ENCODE measurements around the gene THBS2.
"Not testable (repeated sequence)": the region's sequence is repeated elsewhere in the genome, so short reads cannot be mapped to it uniquely, and the experiment has no call there.

Gene THBS2

GRCh38 chr6:169271158-169271876, 17.7 kb upstream of the THBS2 start:
- DNase-seq = no peak

- not testable (repeated sequence) for DNase-seq
Measured at GRCh38 chr6:169270077-169270380, 16.4 kb upstream of the THBS2 start.

DNA sequence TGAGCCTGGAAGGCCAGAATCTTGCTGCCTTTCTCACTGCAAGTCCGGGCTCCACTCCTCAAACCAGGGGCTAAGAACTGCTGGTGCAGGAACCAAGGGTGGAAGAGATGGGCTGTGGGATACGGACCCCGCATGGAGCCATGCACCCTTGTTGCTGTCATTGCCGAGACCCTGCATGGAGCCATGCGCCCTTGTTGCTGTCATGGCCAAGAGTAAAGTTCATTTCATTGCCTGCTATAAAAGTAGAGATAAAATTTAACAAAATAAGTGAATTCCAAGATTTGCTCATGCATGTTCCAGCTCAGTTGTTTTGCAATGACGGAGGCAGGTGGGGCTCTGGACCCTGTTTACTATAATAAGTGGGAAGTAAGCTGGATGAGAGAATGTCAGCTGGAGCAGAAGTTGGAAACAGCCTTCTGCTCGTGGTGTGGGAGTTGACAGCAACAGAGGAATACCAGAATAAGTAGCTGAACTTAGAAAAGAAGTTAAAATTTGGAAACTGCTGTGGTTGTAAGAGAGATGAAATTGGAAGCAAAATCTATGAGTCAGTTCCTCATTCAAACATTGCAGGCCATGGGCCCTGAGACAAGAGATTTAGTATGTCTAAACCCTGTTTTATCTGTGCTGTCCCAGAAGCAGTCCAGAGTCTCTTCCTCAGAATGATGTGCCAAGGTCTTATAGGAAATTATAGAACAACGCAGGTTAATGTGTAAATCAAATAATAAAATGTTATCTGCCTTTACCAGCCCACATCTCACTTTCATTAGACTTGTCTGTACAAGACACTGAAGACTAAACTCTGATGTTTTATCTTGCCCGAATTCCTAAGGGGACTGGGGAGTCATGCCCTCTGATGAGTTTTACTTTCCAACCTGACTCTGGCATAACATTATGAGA, 15.8 kb upstream of the THBS2 start:
- no peak for DNase-seq

DNA sequence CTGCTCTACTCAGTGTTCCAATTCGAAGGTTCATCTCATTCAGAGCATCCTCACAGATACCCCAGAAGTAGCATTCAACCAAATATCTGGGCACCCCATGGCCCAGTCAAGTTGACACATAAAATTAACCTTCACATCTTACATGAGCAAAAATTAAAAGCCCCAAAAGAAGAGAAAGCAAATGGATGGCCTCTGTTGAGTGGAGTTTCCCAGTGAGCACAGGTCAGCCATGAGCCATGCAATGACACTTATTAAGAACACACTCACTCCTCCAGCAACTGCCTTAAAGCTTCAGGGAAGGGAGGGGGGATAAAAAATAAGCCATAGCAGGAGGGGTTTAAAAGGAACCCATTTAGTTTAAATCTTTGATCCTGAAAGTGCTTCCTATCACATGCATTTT, 14.6 kb upstream of the THBS2 start:
- no peak for DNase-seq

GRCh38 chr6:169266746-169267591, 13.3 kb upstream of the THBS2 start:
- no peak for DNase-seq

- no peak for DNase-seq
Measured at GRCh38 chr6:169266261-169266660, 12.6 kb upstream of the THBS2 start.

- no peak for DNase-seq
Measured at GRCh38 chr6:169265486-169266131, 12.0 kb upstream of the THBS2 start.

DNA sequence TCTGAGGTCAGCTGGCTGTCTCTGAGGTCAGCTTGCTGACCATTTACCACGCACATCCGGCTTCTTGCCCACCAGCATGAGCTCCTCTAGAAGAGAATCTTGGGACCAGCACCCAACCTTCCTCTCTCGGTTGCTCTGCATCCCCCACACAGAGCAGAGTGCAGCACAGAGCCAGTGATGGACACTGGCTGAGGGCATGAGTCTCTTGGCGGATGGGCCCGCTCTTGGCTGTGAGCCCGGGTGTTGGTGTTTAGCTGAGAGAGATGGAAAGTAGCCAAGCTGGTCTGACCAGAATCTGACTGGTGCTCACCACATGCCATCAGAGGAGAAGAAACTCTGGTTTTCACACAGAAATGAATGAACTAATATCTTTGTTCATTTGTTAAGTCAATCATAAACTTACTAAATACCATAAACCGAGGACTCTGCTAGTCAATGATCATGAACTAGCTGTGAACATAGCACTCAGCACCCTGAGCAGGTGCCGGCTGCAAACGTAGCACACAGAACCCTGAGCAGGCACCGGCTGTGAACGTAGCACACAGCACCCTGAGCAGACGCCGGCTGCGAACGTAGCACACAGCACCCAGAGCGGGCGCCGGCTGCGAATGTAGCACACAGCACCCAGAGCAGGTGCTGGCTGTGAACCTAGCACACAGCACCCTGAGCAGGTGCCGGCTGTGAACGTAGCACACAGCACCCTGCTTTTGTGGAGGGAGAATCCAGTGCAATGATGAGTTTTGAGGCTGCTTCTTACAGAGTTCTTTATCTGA, 10.4 kb upstream of the THBS2 start:
- no peak for DNase-seq

GRCh38 chr6:169263374-169263773, 9.7 kb upstream of the THBS2 start:
- no peak for DNase-seq

- DNase-seq = not testable (repeated sequence)
Measured at GRCh38 chr6:169262602-169263001, 9.0 kb upstream of the THBS2 start.

DNA sequence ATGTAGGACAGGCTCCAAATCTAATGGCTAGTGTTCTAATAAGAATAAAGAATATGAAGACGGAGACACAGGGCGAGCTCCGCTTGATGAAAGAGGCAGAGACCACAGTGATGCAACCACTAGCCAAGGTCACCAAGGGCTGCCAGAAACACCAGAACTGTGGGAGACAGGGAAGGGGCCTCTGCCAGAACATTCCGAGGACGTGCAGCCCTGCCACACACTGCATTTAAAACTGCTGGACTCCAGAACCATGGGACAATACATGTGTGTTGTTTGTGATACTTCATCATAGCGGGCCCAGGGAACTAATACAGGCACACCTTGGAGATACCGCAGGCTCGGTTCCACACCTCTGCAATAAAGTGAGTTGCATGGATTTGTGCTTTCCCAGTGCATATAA, 2.9 kb upstream of the THBS2 start:
- DNase-seq = no peak

GRCh38 chr6:169256061-169256460, 2.4 kb upstream of the THBS2 start:
- no peak for DNase-seq

DNA sequence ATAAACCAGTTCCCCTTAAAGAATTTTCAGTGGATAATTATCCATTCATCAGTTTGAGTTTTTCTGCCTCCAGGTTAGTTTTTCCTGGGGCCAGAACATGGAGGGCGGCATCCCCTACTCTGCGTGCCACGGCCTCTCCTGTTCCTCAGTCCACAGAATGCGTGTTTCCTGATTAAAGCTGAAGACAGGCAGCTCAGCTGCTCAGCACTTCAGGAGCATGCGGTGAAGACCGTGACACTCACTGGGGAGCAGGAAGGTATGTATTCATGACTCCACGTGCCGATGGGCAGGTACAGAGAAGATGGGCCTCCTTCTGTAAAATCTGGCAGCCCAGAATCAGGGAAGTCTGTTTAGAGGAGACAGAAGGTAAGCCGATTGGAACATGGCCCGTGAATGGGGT, 2.0 kb upstream of the THBS2 start:
- DNase-seq = no peak

DNA sequence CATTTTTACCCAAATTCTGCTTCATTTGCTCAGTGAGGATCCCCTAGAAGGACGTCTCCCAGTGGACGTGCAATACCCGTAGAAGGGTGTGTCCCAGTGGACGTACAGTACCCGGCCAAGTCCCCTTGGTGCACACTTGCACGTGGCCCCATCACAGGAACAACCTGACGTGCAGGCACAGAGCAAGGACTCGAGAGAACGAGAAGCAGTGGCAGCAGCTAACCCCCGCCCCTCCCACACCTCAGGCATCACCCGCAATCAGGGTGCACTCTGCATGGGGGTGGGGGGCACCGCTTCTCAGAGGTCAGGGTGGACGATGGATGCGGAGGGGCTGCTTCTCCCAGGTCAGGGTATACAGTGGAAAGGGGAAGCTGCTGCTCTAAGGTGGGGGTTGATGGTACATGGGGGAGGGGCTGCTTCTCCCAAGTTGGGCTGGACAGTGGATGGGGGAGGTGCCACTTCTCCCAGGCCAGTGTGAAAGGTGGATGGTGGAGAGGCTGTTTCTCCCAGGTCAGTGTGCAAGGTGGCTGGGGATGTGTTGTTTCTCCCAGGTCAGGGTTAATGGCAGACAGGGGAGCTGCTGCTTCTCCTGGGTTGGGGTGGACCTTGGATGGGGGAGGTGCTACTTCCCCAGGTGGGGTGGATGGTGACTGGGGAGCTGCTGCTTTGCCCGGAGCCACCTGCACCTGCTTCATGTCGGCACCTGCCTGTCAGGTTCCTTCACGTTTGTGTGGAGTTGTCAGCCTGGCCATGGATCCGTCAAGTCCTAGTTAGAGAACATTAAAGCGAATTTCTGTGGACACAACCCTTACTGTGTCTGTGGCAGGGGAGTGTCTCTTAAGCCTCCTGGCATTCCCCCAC, 1.0 kb upstream of the THBS2 start:
- no peak for DNase-seq

GRCh38 chr6:169252505-169253189, 999 bp downstream of the THBS2 start:
- DNase-seq = no peak

DNA sequence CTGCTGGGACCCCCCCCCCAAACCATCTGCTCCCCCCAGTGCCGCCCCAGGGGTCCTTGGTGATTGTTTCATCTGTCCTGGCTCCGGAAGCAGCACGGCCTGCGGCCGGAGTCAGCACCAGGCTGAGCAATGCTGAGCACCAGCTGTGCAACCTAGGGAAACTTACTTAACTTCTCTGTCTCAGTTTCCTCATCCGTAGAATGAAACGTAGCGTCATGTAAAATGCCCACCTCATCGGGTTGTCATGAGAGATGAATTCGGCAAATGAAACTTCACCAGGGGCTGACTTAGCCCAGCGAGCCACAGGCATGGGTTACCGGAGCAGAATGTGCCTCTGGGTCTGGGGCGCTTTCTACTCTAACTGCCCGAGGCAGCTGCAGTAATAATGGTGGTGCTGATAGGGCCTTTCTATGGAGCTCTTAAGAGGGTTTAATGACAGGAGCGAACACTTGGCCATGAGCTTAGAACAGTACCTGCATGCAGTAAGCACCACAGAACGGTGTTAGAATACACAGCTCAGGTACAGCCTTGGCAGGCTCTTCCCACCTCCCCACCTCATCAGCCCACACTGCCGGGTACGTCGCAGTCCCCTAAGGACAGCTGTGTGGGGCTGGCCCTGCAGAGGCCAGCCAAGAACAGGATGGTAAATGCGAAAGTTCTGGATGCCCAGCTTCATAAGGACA, 1.7 kb downstream of the THBS2 start:
- no peak for DNase-seq

- no peak for DNase-seq
Measured at GRCh38 chr6:169251371-169251802, 2.3 kb downstream of the THBS2 start.

DNA sequence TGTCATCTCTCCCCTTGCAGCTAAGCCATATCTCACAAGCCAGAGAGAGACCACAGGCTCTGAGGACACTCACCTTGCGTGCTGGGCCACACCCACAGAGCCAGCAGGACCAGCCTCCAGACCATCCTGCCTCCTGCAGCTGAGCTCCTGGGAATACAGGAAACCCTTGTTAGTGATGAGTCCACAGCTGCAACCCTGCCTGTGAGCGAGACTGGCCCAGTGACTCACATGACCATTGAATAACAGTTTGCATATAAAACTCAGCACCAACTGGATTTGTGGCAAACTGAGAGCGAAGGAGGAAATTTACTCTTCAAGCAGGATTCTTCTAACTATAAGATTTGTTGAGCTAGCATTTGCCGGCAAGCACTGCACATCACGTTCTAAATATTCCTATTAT, 3.0 kb downstream of the THBS2 start:
- no peak for DNase-seq

DNA sequence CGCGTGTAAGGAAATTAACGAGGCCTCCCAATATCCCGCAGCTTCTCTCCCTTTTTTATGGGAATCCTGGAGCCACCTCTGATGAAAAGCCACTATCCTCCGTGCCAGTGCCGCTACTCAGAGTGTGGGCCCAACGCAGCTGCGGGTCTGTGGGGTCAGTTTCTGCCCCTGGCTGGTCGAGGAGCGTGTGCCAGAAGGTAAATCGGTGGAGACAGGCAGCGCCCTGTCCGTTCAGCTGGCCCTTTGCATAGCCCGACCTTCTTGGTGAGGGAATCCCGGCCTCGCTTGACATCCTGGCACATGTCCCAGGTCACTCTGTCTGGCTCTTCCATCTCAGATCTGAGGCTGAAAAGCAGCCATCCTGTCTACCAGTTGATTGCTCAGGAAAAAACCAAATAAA, 4.6 kb downstream of the THBS2 start:
- no peak for DNase-seq

DNA sequence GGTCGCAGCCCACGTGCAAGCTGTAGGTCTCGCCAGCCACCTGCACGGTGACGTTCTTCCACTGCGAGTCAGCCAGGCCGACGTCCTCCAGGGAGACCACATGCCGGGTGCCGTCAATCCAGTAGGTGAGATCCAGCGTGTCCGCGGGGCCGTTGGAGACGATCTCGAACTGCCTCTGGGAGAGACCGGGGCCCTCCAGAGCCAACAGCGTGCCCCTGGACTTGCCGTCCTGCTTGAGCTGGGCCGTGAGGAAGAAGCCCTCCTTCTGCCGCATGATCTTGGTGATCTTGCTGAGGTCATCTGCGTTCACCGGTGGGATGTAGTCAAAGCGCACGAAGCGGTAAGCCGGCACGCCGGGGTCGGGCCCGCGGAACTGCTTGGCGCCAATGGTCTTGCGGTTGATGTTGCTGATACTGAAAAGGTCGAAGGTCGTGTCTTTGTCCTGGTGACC, 5.1 kb downstream of the THBS2 start:
- DNase-seq = no peak

Data from NCI-H1930 (cell line).